Ovary (tissue), 9 donors: Measurements from ENCODE around the gene CD79B. TPM values are rescaled to one million over a fixed set of nuclear protein-coding genes. Genes with fewer than 3 reads are reported as not detected.

Source experiments
- DNase-seq, 5 donors: peaks; one replicate each; pipeline ENCODE4 v3.0.0-alpha.2; 2019 to 2020
- H3K27ac ChIP-seq, 2 donors: fragments of 200-600 bp; one replicate each; pipeline versions ENCODE4 v1.5.1 to v1.8.0; 2019 to 2022
- H3K27me3 ChIP-seq: fragments of 200-600 bp; one replicate; pipeline ENCODE4 v1.8.0; 2022
- H3K36me3 ChIP-seq: fragments of 200-600 bp; sonication (generic); one replicate; pipeline ENCODE4 v1.5.1; 2019
- H3K4me1 ChIP-seq: one replicate; pipeline ENCODE4 v1.8.1; 2013; ENCODE audit warnings: mild to moderate bottlenecking, moderate library complexity; ENCODE audit not compliant: insufficient read depth
- H3K4me3 ChIP-seq: fragments of 200-600 bp; sonication (generic); one replicate; pipeline ENCODE4 v1.5.1; 2017
- H3K9me3 ChIP-seq, 2 donors: fragments of 200-600 bp in 1 of 2; sonication (generic) in 1 of 2; one replicate each; pipeline versions ENCODE4 v1.5.1 to v1.8.1; 2013 to 2019; ENCODE audit warnings: mild to moderate bottlenecking in 1 of 2, moderate library complexity in 1 of 2
- EP300 ChIP-seq: sonication (generic); formaldehyde crosslinking; IDR thresholded peaks from one replicate; pipeline ENCODE4 v1.6.1; 2017; ENCODE audit warnings: antibody characterized with exemption
- POLR2A ChIP-seq: fragments of 450-650 bp; IDR thresholded peaks from one replicate; pipeline ENCODE4 v1.6.1; 2017; ENCODE audit warnings: antibody characterized with exemption, mild to moderate bottlenecking, moderate library complexity
- WGBS, 3 donors: extraction: QIAGEN DNeasy Blood & Tissue Kit in 1 of 3; methylation state at CpG; one replicate each; pipeline versions ENCODE4 v1.1.5 to v1.1.7; 2013 to 2017; 5-methylcytosine and 5-hydroxymethylcytosine counted together
- intact Hi-C, 4 donors: fragments of 100-400 bp; cut with DNase I; formaldehyde crosslinking; loops; one replicate each; pipeline versions ENCODE4 v1.11.0 to v1.15.1; 2022 to 2023
- polyA plus RNA-seq, 2 donors: library from polyadenylated mRNA; stranded (reverse); fragments of 200-250 nt in 1 of 2; fragments of 350-450 nt in 1 of 2; fragmentation: Illumina TruSeq in 1 of 2; extraction: RNeasy Lipid Tissue Mini Kit (QIAGEN cat#74804) in 1 of 2; gene quantifications; one replicate each; pipeline ENCODE4 v1.2.3, GENCODE V29; 2013 to 2014
- total RNA-seq, 7 donors: library from RNA; depleted of rRNA in 2 of 7; stranded (reverse); fragments of >200 nt in 2 of 7; fragmentation: NEBNext Ultra II Directional in 3 of 7; extraction: Animal tissue kit (Norgen Biotek cat#: 25700) in 3 of 7; gene quantifications; one replicate each; pipeline versions ENCODE4 v1.1.0 to v1.2.4, GENCODE V29; 2016 to 2023
- TF ChIP-seq, protein P1 (sequence below), 3 donors: fragments of 450-650 bp in 2 of 3; fragments of 200-600 bp in 1 of 3; IDR thresholded peaks; one replicate each; pipeline versions ENCODE4 v1.5.1 to v1.8.0; 2016 to 2022; ENCODE audit warnings: antibody characterized with exemption in 3 of 3, mild to moderate bottlenecking in 1 of 3
- donor health status: DM: no; HTN: no; CAD: no; lungs with moderate emphysema.
- donor health status: DM: no; HTN: no; CAD: no.
- donor health status: Bipolar disorder and iron deficiency.
- donor health status: DM: yes; HTN: yes; CAD: no.
- donor health status: DM: no; HTN: no; CAD: no.
- donor health status: DM: yes; HTN: yes; CAD: no.

The CD79B gene
- total and polyA plus RNA-seq, 9 donors = 0.48 to 2.0 (median 0.92) TPM

DNA sequence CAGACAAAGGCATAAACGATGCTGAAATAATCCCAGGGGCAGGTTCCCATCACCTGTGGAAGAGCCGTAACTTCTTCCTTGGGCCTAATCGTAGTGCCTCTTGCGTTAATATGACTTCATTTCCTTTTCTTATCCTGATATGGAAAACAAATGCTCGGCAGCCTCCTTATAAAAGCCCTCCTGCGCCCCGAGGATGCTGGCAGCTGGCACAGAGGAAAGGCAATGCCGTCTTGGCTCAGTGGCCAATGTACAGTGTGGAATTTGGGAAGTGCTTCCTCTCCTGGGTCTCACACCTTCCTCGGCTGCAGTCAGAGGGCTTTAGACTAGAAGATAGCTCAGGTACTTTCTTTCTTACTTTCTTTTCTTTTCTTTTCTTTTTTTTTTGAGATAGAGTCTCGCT is 37.1 kb upstream of the CD79B start:
- H3K27me3 ChIP-seq = no peaks in the 10 kb centered on the region
- TF ChIP-seq POLR2A (no peak), EP300 (no peak)
- TF ChIP-seq, protein P1, sequence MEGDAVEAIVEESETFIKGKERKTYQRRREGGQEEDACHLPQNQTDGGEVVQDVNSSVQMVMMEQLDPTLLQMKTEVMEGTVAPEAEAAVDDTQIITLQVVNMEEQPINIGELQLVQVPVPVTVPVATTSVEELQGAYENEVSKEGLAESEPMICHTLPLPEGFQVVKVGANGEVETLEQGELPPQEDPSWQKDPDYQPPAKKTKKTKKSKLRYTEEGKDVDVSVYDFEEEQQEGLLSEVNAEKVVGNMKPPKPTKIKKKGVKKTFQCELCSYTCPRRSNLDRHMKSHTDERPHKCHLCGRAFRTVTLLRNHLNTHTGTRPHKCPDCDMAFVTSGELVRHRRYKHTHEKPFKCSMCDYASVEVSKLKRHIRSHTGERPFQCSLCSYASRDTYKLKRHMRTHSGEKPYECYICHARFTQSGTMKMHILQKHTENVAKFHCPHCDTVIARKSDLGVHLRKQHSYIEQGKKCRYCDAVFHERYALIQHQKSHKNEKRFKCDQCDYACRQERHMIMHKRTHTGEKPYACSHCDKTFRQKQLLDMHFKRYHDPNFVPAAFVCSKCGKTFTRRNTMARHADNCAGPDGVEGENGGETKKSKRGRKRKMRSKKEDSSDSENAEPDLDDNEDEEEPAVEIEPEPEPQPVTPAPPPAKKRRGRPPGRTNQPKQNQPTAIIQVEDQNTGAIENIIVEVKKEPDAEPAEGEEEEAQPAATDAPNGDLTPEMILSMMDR (IDR thresholded peaks at IDR 0.05) = no peak
- DNase-seq = no peak
- WGBS, 3 donors = 67 to 75% (median 71%) methylated on average over 10 of the region's 10 CpGs
- no peak overlapping the region for H3K4me3 ChIP-seq
- no peaks in the 10 kb centered on the region for H3K36me3 ChIP-seq
- H3K27ac ChIP-seq = no peak overlapping the region
- H3K9me3 ChIP-seq = no peaks in the 10 kb centered on the region
- no peaks in the 10 kb centered on the region for H3K4me1 ChIP-seq
- intact Hi-C loops = no loop called here

DNA sequence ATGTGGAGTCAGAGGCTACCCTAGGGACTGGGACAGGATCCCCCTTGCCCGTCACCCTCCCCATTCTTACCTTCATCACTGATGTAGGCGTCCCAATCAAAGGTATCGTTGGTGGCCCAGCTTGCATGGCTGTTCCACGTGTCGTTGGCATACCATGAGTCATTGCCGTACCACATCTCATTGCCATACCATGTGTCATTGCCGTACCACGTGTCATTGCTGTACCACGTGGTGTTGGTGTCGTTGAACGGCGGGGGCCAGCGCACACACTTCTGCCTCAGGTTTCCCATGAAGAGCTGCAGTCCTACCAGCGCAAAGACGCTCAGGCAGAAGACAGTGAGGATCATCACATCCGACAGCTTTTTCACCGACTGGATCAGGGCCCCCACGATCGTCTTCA is 35.8 kb upstream of the CD79B start:
- TF ChIP-seq, protein P1 (IDR thresholded peaks at IDR 0.05) = no peak
- TF ChIP-seq POLR2A (no peak), EP300 (no peak)
- Histone ChIP-seq H3K4me1 (no peaks in the 10 kb centered on the region), H3K36me3 (no peaks in the 10 kb centered on the region), H3K9me3 (no peaks in the 10 kb centered on the region), H3K27ac (no peak overlapping the region), H3K4me3 (no peak overlapping the region), H3K27me3 (no peaks in the 10 kb centered on the region)
- WGBS, 3 donors = 88 to 90% (median 89%) methylated on average over 19 of the region's 19 CpGs
- intact Hi-C loops = no loop called here
- no peak for DNase-seq

DNA sequence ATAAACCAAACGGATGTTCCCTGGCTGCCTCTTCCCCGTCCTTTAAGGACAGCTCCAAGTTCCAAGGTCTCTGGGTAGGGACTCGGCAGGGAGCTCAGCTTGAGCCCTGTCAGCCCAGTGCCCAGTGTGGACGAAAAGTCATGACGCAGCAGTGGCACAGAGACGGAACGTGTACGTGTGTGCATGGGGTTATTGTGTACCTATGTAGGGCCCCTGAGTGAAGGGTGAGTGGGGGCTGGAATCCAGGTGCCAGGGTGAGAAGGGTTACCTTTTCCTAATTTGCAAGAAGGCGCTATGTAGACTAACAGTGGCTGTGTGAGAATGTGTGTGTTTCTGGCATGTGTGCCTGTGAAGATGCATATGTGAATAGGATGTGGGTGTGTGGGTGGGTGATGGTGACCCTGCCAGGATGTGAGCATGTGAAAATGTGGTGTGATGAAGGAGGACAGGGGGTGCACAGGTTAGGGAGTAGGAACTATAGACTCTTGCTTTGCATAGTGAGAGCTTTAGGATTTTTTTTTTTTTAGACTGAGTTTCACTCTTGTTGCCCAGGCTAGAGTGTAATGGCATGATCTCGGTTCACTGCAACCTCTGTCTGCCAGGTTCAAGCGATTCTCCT is 34.6 kb upstream of the CD79B start:
- no peaks in the 10 kb centered on the region for H3K9me3 ChIP-seq
- H3K4me1 ChIP-seq = peaks cover 5% of the 10 kb centered on the region
- H3K4me3 ChIP-seq = no peak overlapping the region
- no peaks in the 10 kb centered on the region for H3K27me3 ChIP-seq
- TF ChIP-seq EP300 (no peak), POLR2A (no peak)
- TF ChIP-seq, protein P1 (IDR thresholded peaks at IDR 0.05) = no peak
- intact Hi-C loops = no loop called here
- H3K27ac ChIP-seq = no peak overlapping the region
- DNase-seq = no peak
- WGBS, 3 donors = 78 to 86% (median 80%) methylated on average over 11 of the region's 11 CpGs
- no peaks in the 10 kb centered on the region for H3K36me3 ChIP-seq

DNA sequence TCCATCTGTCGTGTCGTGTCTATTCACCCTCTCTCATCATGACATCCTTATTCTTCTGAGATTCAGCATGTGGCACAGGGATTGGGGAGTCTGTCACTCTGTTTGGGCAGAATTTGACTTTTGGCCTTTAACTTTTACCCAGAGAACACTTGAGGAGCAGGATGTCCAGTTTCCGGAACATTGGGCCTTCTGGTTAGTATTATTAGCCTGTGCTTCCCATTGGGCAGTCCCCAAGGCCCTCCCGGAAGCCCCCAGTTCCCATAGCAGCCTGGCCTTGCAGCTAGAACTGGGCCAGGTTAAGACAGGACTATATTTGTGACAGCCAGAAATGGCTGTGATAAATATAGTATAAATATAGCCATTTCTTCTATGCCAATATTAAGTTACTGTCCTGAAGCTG is 31.0 kb upstream of the CD79B start:
- Histone ChIP-seq H3K27ac (no peak overlapping the region), H3K9me3 (no peaks in the 10 kb centered on the region), H3K36me3 (no peaks in the 10 kb centered on the region), H3K4me3 (no peak overlapping the region), H3K27me3 (no peaks in the 10 kb centered on the region), H3K4me1 (peaks cover 9% of the 10 kb centered on the region)
- DNase-seq = no peak
- WGBS, 3 donors = 84 to 88% (median 86%) methylated on average over 4 of the region's 4 CpGs
- intact Hi-C loops = no loop called here
- TF ChIP-seq, protein P1 (IDR thresholded peaks at IDR 0.05) = no peak
- TF ChIP-seq POLR2A (no peak), EP300 (no peak)
